Gastroesophageal sphincter (tissue), 3 donors: Measurements from ENCODE around the gene PDZD2.

Experiments used
- CTCF ChIP-seq, 4 experiments: fragments of 200-600 bp in 2 of 4; fragments of 450-650 bp in 2 of 4; sonication (generic) in 1 of 4; IDR thresholded peaks; one replicate each; pipeline ENCODE4 v1.5.1; 2017 to 2019; ENCODE audit warnings: antibody characterized with exemption in 4 of 4, mild to moderate bottlenecking in 2 of 4, moderate library complexity in 2 of 4
- POLR2AphosphoS5 ChIP-seq: sonication (generic); formaldehyde crosslinking; IDR thresholded peaks from one replicate; pipeline ENCODE4 v1.6.1; 2017; ENCODE audit warnings: antibody characterized with exemption

GRCh38 chr5:32024751-32025150 is 385.8 kb downstream of the PDZD2 start:
- TF ChIP-seq CTCF (IDR thresholded peaks at IDR 0.05) (no peak), POLR2AphosphoS5 (no peak)
